Measurements from ENCODE around the gene TBCB.

TBCB gene

GRCh38 chr19:36110487-36111199, 4.6 kb upstream of the TBCB start, which contains the start of gene OVOL3:
OVOL3 (plus strand) TSS chr19:36111143; CDS start chr19:36111203, 60 bp downstream.
- CTCF ChIA-PET = interaction anchor here (1.2 kb wide), 1 partner anchor 15 kb away, joined by 3 read pairs; no protein-coding TSS in a partner anchor
- no peaks in the 10 kb centered on the region for H3K9me3 ChIP-seq (ENCODE audit: control extremely low read depth in 1 of 5, control insufficient read depth in 4 of 5, insufficient read depth in 2 of 5, low read depth in 1 of 5, low read length in 4 of 5)
- H3K27ac ChIP-seq (ENCODE audit: insufficient read depth in 1 of 2, low read depth in 1 of 2, low read length in 2 of 2, poor library complexity in 1 of 2, severe bottlenecking in 2 of 2) = no peak within 1 kb of the TSS
- H3K36me3 ChIP-seq (ENCODE audit: control insufficient read depth in 4 of 4, insufficient read depth in 4 of 4, low read length in 3 of 4) = peaks cover 3 to 44% (median 17%) of the 10 kb centered on the region in 4 experiments
- no peaks in the 10 kb centered on the region for H3K27me3 ChIP-seq (replicated peaks in 2 of 5; ENCODE audit: control insufficient read depth in 4 of 5, insufficient read depth in 5 of 5, low read length in 4 of 5)
- POLR2A ChIA-PET = no interaction called here
- 100% methylated on average over 1 of the region's 1 CpG for WGBS (ENCODE audit: insufficient coverage)
- peaks cover 0 to 16% (median 14%) of the 10 kb centered on the region in 4 experiments for H3K4me1 ChIP-seq (ENCODE audit: control extremely low read depth in 1 of 4, control insufficient read depth in 4 of 4, insufficient read depth in 4 of 4, low read length in 3 of 4)
- H3K4me3 ChIP-seq (ENCODE audit: control insufficient read depth in 1 of 7, extremely low read depth in 1 of 7, insufficient read depth in 4 of 7, low read depth in 2 of 7, low read length in 6 of 7) = no peak within 1 kb of the TSS
- no peak for DNase-seq

GRCh38 chr19:36111200-36111539, 4.1 kb upstream of the TBCB start:
- ChIA-PET CTCF (interaction anchor here (1.2 kb wide), 1 partner anchor 15 kb away, joined by 3 read pairs; no protein-coding TSS in a partner anchor), POLR2A (no interaction called here)
- Histone ChIP-seq H3K36me3 (ENCODE audit: control insufficient read depth in 4 of 4, insufficient read depth in 4 of 4, low read length in 3 of 4) (peaks cover 3 to 44% (median 17%) of the 10 kb centered on the region in 4 experiments), H3K4me1 (ENCODE audit: control extremely low read depth in 1 of 4, control insufficient read depth in 4 of 4, insufficient read depth in 4 of 4, low read length in 3 of 4) (peaks cover 0 to 21% (median 19%) of the 10 kb centered on the region in 4 experiments), H3K9me3 (ENCODE audit: control extremely low read depth in 1 of 5, control insufficient read depth in 4 of 5, insufficient read depth in 2 of 5, low read depth in 1 of 5, low read length in 4 of 5) (no peaks in the 10 kb centered on the region), H3K4me3 (ENCODE audit: control insufficient read depth in 1 of 7, extremely low read depth in 1 of 7, insufficient read depth in 4 of 7, low read depth in 2 of 7, low read length in 6 of 7) (no peak overlapping the region), H3K27me3 (replicated peaks in 2 of 5; ENCODE audit: control insufficient read depth in 4 of 5, insufficient read depth in 5 of 5, low read length in 4 of 5) (no peaks in the 10 kb centered on the region), H3K27ac (ENCODE audit: insufficient read depth in 1 of 2, low read depth in 1 of 2, low read length in 2 of 2, poor library complexity in 1 of 2, severe bottlenecking in 2 of 2) (no peak overlapping the region)
- 95% methylated on average over 13 of the region's 13 CpGs for WGBS (ENCODE audit: insufficient coverage)
- no peak for DNase-seq

- no peaks in the 10 kb centered on the region for H3K9me3 ChIP-seq (ENCODE audit: control extremely low read depth in 1 of 5, control insufficient read depth in 4 of 5, insufficient read depth in 2 of 5, low read depth in 1 of 5, low read length in 4 of 5)
- no peak overlapping the region for H3K4me3 ChIP-seq (ENCODE audit: control insufficient read depth in 1 of 7, extremely low read depth in 1 of 7, insufficient read depth in 4 of 7, low read depth in 2 of 7, low read length in 6 of 7)
- POLR2A ChIA-PET = no interaction called here
- no peaks in the 10 kb centered on the region for H3K27me3 ChIP-seq (replicated peaks in 2 of 5; ENCODE audit: control insufficient read depth in 4 of 5, insufficient read depth in 5 of 5, low read length in 4 of 5)
- CTCF ChIA-PET = no interaction called here
- peaks cover 0 to 25% (median 22%) of the 10 kb centered on the region in 4 experiments for H3K4me1 ChIP-seq (ENCODE audit: control extremely low read depth in 1 of 4, control insufficient read depth in 4 of 4, insufficient read depth in 4 of 4, low read length in 3 of 4)
- peaks cover 0 to 32% (median 14%) of the 10 kb centered on the region in 4 experiments for H3K36me3 ChIP-seq (ENCODE audit: control insufficient read depth in 4 of 4, insufficient read depth in 4 of 4, low read length in 3 of 4)
- DNase-seq = no peak
- 97% methylated on average over 10 of the region's 10 CpGs for WGBS (ENCODE audit: insufficient coverage)
- H3K27ac ChIP-seq (ENCODE audit: insufficient read depth in 1 of 2, low read depth in 1 of 2, low read length in 2 of 2, poor library complexity in 1 of 2, severe bottlenecking in 2 of 2) = no peak overlapping the region
Observed at GRCh38 chr19:36112678-36113077, 2.6 kb upstream of the TBCB start.

- Histone ChIP-seq H3K27me3 (replicated peaks in 2 of 5; ENCODE audit: control insufficient read depth in 4 of 5, insufficient read depth in 5 of 5, low read length in 4 of 5) (no peaks in the 10 kb centered on the region), H3K9me3 (ENCODE audit: control extremely low read depth in 1 of 5, control insufficient read depth in 4 of 5, insufficient read depth in 2 of 5, low read depth in 1 of 5, low read length in 4 of 5) (no peaks in the 10 kb centered on the region), H3K4me3 (ENCODE audit: control insufficient read depth in 1 of 7, extremely low read depth in 1 of 7, insufficient read depth in 4 of 7, low read depth in 2 of 7, low read length in 6 of 7) (peak overlapping the region in 5 of 7 experiments; percentile 50 to 98 (median 90)), H3K4me1 (ENCODE audit: control extremely low read depth in 1 of 4, control insufficient read depth in 4 of 4, insufficient read depth in 4 of 4, low read length in 3 of 4) (peaks cover 0 to 25% (median 22%) of the 10 kb centered on the region in 4 experiments), H3K27ac (ENCODE audit: insufficient read depth in 1 of 2, low read depth in 1 of 2, low read length in 2 of 2, poor library complexity in 1 of 2, severe bottlenecking in 2 of 2) (peak overlapping the region in 1 of 2 experiments; percentile 89), H3K36me3 (ENCODE audit: control insufficient read depth in 4 of 4, insufficient read depth in 4 of 4, low read length in 3 of 4) (peaks cover 4 to 34% (median 19%) of the 10 kb centered on the region in 4 experiments)
- DNase-seq = no peak
- ChIA-PET CTCF (no interaction called here), POLR2A (no interaction called here)
- 99% methylated on average over 28 of the region's 34 CpGs for WGBS (ENCODE audit: insufficient coverage)
Observed at GRCh38 chr19:36113425-36113824, 1.8 kb upstream of the TBCB start.

- ChIA-PET CTCF (interaction anchor here (1.2 to 5.1 kb wide), 2 partner anchors 13 to 60 kb away, joined by 3 to 25 read pairs; no protein-coding TSS in a partner anchor), POLR2A (interaction anchor here (1.2 kb wide), 1 partner anchor 25 kb away, joined by 4 read pairs; the partner anchor contains the start of gene CAPNS1)
- Histone ChIP-seq H3K4me3 (ENCODE audit: control insufficient read depth in 1 of 7, extremely low read depth in 1 of 7, insufficient read depth in 4 of 7, low read depth in 2 of 7, low read length in 6 of 7) (peak overlapping the region; percentile 50 to 98 (median 90)), H3K27me3 (replicated peaks in 2 of 5; ENCODE audit: control insufficient read depth in 4 of 5, insufficient read depth in 5 of 5, low read length in 4 of 5) (no peaks in the 10 kb centered on the region), H3K36me3 (ENCODE audit: control insufficient read depth in 4 of 4, insufficient read depth in 4 of 4, low read length in 3 of 4) (peaks cover 6 to 40% (median 24%) of the 10 kb centered on the region in 4 experiments), H3K4me1 (ENCODE audit: control extremely low read depth in 1 of 4, control insufficient read depth in 4 of 4, insufficient read depth in 4 of 4, low read length in 3 of 4) (peaks cover 0 to 25% (median 22%) of the 10 kb centered on the region in 4 experiments), H3K27ac (ENCODE audit: insufficient read depth in 1 of 2, low read depth in 1 of 2, low read length in 2 of 2, poor library complexity in 1 of 2, severe bottlenecking in 2 of 2) (peak overlapping the region; percentile 76 to 89), H3K9me3 (ENCODE audit: control extremely low read depth in 1 of 5, control insufficient read depth in 4 of 5, insufficient read depth in 2 of 5, low read depth in 1 of 5, low read length in 4 of 5) (no peaks in the 10 kb centered on the region)
- DNase-seq = peak; percentile 19 to 44 (median 30)
- WGBS (ENCODE audit: insufficient coverage) = 18% methylated on average over 45 of the region's 48 CpGs
Observed at GRCh38 chr19:36113894-36114720, 1.2 kb upstream of the TBCB start.

DNA sequence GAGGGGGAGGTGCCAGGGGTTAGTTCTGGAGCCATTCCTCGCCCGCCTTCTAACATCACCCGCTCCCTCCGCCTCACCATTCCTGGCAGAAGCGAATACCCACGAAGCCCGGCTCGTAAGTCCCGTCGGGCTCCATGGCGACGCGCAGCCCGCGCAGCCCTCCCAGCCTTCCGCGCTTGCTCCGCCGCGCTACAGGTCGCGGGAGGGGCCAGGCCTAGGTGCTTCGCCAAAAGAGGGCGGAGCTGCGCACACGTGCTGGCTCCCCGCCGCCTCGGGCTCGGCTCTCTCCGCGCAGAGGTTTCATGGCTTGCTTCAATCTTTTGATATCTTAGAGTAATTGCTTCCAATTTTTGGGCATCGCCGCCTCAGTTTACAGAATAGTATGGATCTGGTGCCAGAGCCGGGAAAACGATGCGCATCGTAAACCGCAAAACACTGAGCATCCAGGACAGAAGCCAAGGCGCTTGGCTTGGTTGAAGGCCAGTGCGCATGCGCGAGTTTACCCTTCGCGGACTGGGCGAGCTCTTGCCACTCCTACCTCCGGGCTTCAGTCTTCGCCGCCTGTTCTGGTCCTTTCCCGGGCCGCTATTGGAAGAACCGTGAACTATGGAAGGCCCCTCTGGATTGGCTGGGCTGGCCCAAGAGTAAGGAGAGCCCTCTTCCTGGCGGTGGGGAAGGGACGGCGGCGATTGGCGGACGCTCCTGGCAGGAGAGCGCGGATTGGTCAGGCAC, 381 bp upstream of the TBCB start, which contains the start of gene POLR2I:
TSS of gene POLR2I (minus strand) at position 155 of the 732 bp plus-strand sequence. CDS start at position 136, 19 bp downstream.
- POLR2A ChIA-PET = interaction anchor here (1.2 kb wide), 1 partner anchor 25 kb away, joined by 4 read pairs; the partner anchor contains the start of gene CAPNS1
- Histone ChIP-seq H3K4me1 (ENCODE audit: control extremely low read depth in 1 of 4, control insufficient read depth in 4 of 4, insufficient read depth in 4 of 4, low read length in 3 of 4) (peaks cover 0 to 25% (median 22%) of the 10 kb centered on the region in 4 experiments), H3K27me3 (replicated peaks in 2 of 5; ENCODE audit: control insufficient read depth in 4 of 5, insufficient read depth in 5 of 5, low read length in 4 of 5) (no peaks in the 10 kb centered on the region), H3K36me3 (ENCODE audit: control insufficient read depth in 4 of 4, insufficient read depth in 4 of 4, low read length in 3 of 4) (peaks cover 6 to 44% (median 28%) of the 10 kb centered on the region in 4 experiments), H3K9me3 (ENCODE audit: control extremely low read depth in 1 of 5, control insufficient read depth in 4 of 5, insufficient read depth in 2 of 5, low read depth in 1 of 5, low read length in 4 of 5) (no peaks in the 10 kb centered on the region), H3K27ac (ENCODE audit: insufficient read depth in 1 of 2, low read depth in 1 of 2, low read length in 2 of 2, poor library complexity in 1 of 2, severe bottlenecking in 2 of 2) (peak within 1 kb of the TSS; percentile 76 to 89), H3K4me3 (ENCODE audit: control insufficient read depth in 1 of 7, extremely low read depth in 1 of 7, insufficient read depth in 4 of 7, low read depth in 2 of 7, low read length in 6 of 7) (peak within 1 kb of the TSS; percentile 50 to 98 (median 90))
- DNase-seq = peak; percentile 100
- WGBS (ENCODE audit: insufficient coverage) = under 1% methylated on average over 44 of the region's 60 CpGs
- CTCF ChIA-PET = interaction anchor here (1.2 to 5.1 kb wide), 2 partner anchors 12 to 59 kb away, joined by 3 to 25 read pairs; no protein-coding TSS in a partner anchor
